Uterus (tissue), 2 donors: Measurements from ENCODE around the gene MAP2K4.

ENCODE experiments used
- CTCF ChIP-seq, 4 experiments: fragments of 200-600 bp in 2 of 4; fragments of 450-650 bp in 2 of 4; sonication (generic) in 2 of 4; IDR thresholded peaks; one replicate each; pipeline ENCODE4 v1.5.1; 2016 to 2019; ENCODE audit warnings: antibody characterized with exemption in 4 of 4, mild to moderate bottlenecking in 2 of 4, moderate library complexity in 1 of 4
- POLR2A ChIP-seq, 2 donors: fragments of 450-650 bp; IDR thresholded peaks; one replicate each; pipeline ENCODE4 v1.6.1; 2016; ENCODE audit warnings: antibody characterized with exemption in 2 of 2, mild to moderate bottlenecking in 1 of 2, moderate library complexity in 1 of 2

- no peak for TF ChIP-seq CTCF (IDR thresholded peaks at IDR 0.05)
- no peak for TF ChIP-seq POLR2A (IDR thresholded peaks at IDR 0.05)
These were observed 117.2 kb downstream of the MAP2K4 start for GRCh38 chr17:12137859-12138258.
